Measurements from ENCODE around the gene SEMA5A.

The SEMA5A gene

DNA sequence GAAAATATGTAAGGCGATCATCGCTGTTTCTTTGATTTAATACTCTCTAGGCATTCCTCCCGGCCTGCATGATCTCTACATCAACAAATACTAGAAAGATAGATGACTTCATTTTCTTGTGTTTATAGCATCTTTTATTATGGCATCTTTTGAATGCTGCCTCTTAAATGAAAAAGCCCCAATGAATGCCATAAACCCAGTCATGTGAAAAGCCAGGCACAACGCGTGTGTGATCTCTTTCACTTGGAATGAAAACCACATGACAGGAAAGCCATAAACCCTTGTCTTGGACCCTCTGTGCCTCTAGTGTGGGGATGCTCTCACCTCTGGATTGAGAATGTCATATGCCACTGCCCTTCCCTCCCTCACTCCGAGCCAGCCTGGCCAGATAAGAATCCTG is 476.2 kb downstream of the SEMA5A start:
- H3K27me3 ChIP-seq (ENCODE audit: insufficient read depth, low read length): no peaks in the 10 kb centered on the region
- H3K4me3 ChIP-seq (ENCODE audit: low read depth, low read length): no peak overlapping the region
- no peak overlapping the region for H2AFZ ChIP-seq (ENCODE audit: low read length, unreplicated experiment)
- H3K36me3 ChIP-seq (ENCODE audit: insufficient read depth, low read length): no peaks in the 10 kb centered on the region
- no peaks in the 10 kb centered on the region for H3K79me2 ChIP-seq (ENCODE audit: control insufficient read depth, insufficient read depth, low read length, unreplicated experiment)
- no peaks in the 10 kb centered on the region for H3K4me1 ChIP-seq (ENCODE audit: control insufficient read depth, insufficient read depth, low read length, unreplicated experiment)
- H3K27ac ChIP-seq (ENCODE audit: low read depth, low read length): no peak overlapping the region

DNA sequence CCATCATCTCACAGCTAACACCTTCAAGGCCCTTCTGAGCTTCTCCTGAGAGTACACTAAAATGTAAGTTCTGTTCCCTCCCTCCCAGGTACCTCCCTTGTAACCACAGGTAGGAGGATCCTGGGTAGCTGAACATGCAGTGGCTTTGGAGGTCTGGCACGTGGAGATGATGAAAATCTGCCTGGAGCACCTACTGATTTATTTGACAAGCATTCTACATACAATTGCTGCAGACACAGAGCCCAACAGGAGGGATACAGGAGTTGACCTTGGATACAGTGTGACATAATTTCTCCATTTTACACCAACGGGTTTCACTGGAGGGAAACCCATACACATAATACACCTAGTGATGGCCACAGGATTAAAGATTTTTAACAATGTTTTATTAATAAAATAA is 478.7 kb downstream of the SEMA5A start:
- Histone ChIP-seq H3K27me3 (ENCODE audit: insufficient read depth, low read length) (no peaks in the 10 kb centered on the region), H3K4me1 (ENCODE audit: control insufficient read depth, insufficient read depth, low read length, unreplicated experiment) (no peaks in the 10 kb centered on the region), H3K79me2 (ENCODE audit: control insufficient read depth, insufficient read depth, low read length, unreplicated experiment) (no peaks in the 10 kb centered on the region), H3K27ac (ENCODE audit: low read depth, low read length) (no peak overlapping the region), H3K36me3 (ENCODE audit: insufficient read depth, low read length) (no peaks in the 10 kb centered on the region), H3K4me3 (ENCODE audit: low read depth, low read length) (no peak overlapping the region), H2AFZ (ENCODE audit: low read length, unreplicated experiment) (no peak overlapping the region)

DNA sequence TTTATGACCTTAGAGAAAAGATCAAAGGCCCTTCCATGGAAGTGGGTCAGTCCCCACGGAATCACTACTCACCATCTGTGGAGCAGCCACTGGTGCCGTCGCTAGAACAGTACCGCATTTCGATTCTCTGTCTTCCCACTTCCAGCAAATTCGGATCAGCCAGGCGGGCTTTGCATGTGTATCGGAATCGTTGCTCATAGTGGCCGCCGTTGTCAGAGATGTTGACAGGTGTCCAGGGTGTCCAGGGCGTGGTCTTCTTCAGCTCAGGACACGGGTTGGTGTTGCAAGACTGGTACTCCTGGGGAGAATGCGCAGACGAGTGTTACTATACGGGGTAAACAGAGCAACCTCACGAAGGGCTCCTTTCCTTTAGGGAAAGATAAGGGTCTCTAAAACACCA is 479.5 kb downstream of the SEMA5A start:
- no peaks in the 10 kb centered on the region for H3K79me2 ChIP-seq (ENCODE audit: control insufficient read depth, insufficient read depth, low read length, unreplicated experiment)
- no peaks in the 10 kb centered on the region for H3K27me3 ChIP-seq (ENCODE audit: insufficient read depth, low read length)
- no peaks in the 10 kb centered on the region for H3K36me3 ChIP-seq (ENCODE audit: insufficient read depth, low read length)
- no peak overlapping the region for H3K4me3 ChIP-seq (ENCODE audit: low read depth, low read length)
- H2AFZ ChIP-seq (ENCODE audit: low read length, unreplicated experiment): no peak overlapping the region
- H3K4me1 ChIP-seq (ENCODE audit: control insufficient read depth, insufficient read depth, low read length, unreplicated experiment): no peaks in the 10 kb centered on the region
- no peak overlapping the region for H3K27ac ChIP-seq (ENCODE audit: low read depth, low read length)

DNA sequence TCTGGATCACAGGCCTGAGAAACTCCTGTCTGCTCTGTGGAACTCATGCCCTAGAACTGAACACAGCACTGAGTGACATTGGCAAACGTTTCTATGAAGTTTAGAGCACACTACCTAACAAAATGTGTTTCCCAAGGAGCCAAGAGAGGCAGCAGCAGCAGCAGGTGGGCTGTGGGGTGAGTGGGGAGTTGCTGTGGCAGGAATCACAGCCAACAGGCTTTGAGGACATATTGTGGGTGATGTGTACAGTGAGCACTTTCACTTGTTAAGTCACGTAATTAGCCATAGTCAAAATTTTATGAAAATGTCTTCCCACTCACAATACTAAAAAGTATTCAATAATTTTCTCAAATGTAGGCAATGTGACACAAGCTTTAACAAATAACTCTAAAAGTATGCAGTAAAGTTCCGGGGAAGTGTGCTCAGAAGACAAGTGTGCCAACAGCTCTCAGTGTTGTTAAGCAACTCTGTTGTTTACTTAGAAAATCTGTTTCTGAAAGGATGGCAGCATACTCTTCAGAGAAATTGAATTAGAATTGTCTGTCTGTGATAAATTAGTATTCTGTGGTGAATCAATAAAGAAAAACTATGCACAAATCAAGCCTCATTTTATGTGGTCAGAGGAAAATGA is 482.1 kb downstream of the SEMA5A start:
- H2AFZ ChIP-seq (ENCODE audit: low read length, unreplicated experiment): no peak overlapping the region
- no peak overlapping the region for H3K4me3 ChIP-seq (ENCODE audit: low read depth, low read length)
- peaks cover 21% of the 10 kb centered on the region for H3K4me1 ChIP-seq (ENCODE audit: control insufficient read depth, insufficient read depth, low read length, unreplicated experiment)
- no peaks in the 10 kb centered on the region for H3K36me3 ChIP-seq (ENCODE audit: insufficient read depth, low read length)
- H3K27ac ChIP-seq (ENCODE audit: low read depth, low read length): no peak overlapping the region
- no peaks in the 10 kb centered on the region for H3K27me3 ChIP-seq (ENCODE audit: insufficient read depth, low read length)
- no peaks in the 10 kb centered on the region for H3K79me2 ChIP-seq (ENCODE audit: control insufficient read depth, insufficient read depth, low read length, unreplicated experiment)

DNA sequence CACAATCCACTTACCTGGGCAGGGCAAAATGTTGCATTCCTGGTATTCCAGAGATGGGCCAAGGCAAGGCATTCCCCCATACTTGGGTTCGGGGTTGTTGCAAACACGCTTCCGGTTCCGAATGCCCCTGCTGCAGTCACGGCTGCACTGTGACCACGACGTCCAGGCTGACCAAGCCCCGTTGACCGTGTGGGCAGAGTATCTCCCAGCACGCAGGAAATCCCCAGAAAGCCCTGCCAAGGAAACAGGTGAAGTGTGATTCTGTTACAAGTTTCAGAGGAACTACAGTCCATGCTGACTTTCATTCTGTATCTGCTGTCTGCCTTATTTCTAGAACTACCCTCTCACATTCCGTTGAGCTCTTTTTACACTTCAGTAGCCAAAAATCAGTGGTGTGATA is 483.0 kb downstream of the SEMA5A start:
- no peak overlapping the region for H2AFZ ChIP-seq (ENCODE audit: low read length, unreplicated experiment)
- peaks cover 28% of the 10 kb centered on the region for H3K4me1 ChIP-seq (ENCODE audit: control insufficient read depth, insufficient read depth, low read length, unreplicated experiment)
- H3K27ac ChIP-seq (ENCODE audit: low read depth, low read length): no peak overlapping the region
- no peaks in the 10 kb centered on the region for H3K36me3 ChIP-seq (ENCODE audit: insufficient read depth, low read length)
- no peaks in the 10 kb centered on the region for H3K79me2 ChIP-seq (ENCODE audit: control insufficient read depth, insufficient read depth, low read length, unreplicated experiment)
- H3K4me3 ChIP-seq (ENCODE audit: low read depth, low read length): no peak overlapping the region
- no peaks in the 10 kb centered on the region for H3K27me3 ChIP-seq (ENCODE audit: insufficient read depth, low read length)

DNA sequence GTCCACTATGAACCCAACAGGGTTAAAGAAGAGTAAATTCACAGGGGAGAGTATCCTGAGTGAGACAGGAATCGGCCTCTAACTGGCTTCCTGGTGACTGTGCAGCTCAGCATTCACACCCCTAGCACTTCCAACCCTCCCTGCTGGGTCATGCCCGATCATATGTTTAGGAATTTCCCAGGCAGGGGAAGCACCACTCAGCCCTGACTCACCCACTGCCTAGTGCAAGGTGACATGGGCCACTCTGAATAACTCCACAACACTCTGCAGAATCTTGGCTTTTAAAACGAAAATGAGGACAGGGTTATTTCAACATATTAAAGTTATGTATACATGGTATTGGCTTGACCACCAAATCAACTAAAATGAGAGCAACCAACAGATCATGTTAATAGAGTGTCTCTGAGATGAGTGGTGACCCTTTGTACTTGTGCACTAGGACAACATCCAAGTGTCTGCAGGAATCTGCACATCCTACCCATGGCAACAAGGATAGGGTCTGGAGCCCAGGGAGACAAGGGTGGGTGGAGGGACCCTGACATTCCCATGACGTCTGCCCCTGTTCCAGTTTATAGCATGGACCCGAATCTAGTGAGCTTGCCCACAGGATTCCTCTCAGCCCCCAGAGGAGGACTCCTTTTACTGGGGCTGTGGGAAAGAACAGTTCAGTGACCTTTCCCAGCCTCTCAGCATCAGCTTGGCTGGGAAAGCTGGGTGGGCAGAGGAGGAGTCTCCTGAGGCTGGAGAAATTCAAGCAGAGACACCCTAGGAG is 485.8 kb downstream of the SEMA5A start:
- no peaks in the 10 kb centered on the region for H3K79me2 ChIP-seq (ENCODE audit: control insufficient read depth, insufficient read depth, low read length, unreplicated experiment)
- peak overlapping the region; percentile 27; the same call in 1 of the 2 replicates for H3K4me3 ChIP-seq (ENCODE audit: low read depth, low read length)
- H3K4me1 ChIP-seq (ENCODE audit: control insufficient read depth, insufficient read depth, low read length, unreplicated experiment): peaks cover 33% of the 10 kb centered on the region
- no peaks in the 10 kb centered on the region for H3K36me3 ChIP-seq (ENCODE audit: insufficient read depth, low read length)
- no peak overlapping the region for H2AFZ ChIP-seq (ENCODE audit: low read length, unreplicated experiment)
- H3K27ac ChIP-seq (ENCODE audit: low read depth, low read length): peak overlapping the region; percentile 92
- no peaks in the 10 kb centered on the region for H3K27me3 ChIP-seq (ENCODE audit: insufficient read depth, low read length)

DNA sequence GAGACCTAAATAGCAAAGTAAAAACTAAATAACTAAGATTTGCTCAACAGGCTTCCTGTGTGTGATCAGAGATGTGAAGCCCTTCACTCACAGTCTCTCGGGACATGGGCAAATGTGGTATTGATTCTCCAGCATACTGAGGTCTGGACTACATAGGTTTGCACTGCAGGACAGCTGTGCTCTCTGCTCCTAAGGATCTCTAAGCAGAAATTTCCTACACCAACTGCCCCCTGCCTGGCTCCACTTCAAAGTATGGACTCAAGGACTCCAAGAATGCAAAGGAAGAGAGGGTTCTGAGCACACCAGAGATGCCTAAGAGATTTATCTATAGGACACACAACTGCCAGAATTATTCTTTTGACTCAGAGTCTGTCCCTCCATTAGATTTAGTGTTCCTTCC is 487.2 kb downstream of the SEMA5A start:
- H3K4me3 ChIP-seq (ENCODE audit: low read depth, low read length): no peak overlapping the region; the same call in 1 of the 2 replicates

DNA sequence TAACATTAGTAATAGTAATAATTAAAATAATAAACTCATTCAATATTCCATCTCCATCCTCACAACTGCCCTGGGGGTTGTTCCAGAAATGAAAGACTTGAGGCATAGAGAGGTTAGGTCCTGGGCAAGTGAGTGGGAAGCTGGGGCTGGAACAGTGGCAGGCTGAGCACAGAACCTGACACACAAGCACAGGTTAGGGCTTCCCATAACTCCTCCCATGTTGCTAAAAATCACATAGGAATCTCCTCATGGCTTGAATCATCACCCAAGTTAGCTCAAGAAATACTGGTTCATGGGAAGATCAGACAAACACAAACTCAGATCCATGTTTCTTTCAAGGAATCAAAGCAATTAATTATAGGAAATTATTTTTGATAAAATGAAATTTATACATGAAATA is 487.7 kb downstream of the SEMA5A start:
- no peaks in the 10 kb centered on the region for H3K79me2 ChIP-seq (ENCODE audit: control insufficient read depth, insufficient read depth, low read length, unreplicated experiment)
- H2AFZ ChIP-seq (ENCODE audit: low read length, unreplicated experiment): no peak overlapping the region
- peaks cover 33% of the 10 kb centered on the region for H3K4me1 ChIP-seq (ENCODE audit: control insufficient read depth, insufficient read depth, low read length, unreplicated experiment)
- no peaks in the 10 kb centered on the region for H3K36me3 ChIP-seq (ENCODE audit: insufficient read depth, low read length)
- peak overlapping the region; percentile 92 for H3K27ac ChIP-seq (ENCODE audit: low read depth, low read length)
- H3K4me3 ChIP-seq (ENCODE audit: low read depth, low read length): no peak overlapping the region
- no peaks in the 10 kb centered on the region for H3K27me3 ChIP-seq (ENCODE audit: insufficient read depth, low read length)

More for the DNA sequence above, 487.2 kb downstream of the SEMA5A start:
- Histone ChIP-seq H3K4me1 (ENCODE audit: control insufficient read depth, insufficient read depth, low read length, unreplicated experiment) (peaks cover 33% of the 10 kb centered on the region), H3K27ac (ENCODE audit: low read depth, low read length) (peak overlapping the region; percentile 92), H2AFZ (ENCODE audit: low read length, unreplicated experiment) (no peak overlapping the region), H3K79me2 (ENCODE audit: control insufficient read depth, insufficient read depth, low read length, unreplicated experiment) (no peaks in the 10 kb centered on the region), H3K36me3 (ENCODE audit: insufficient read depth, low read length) (no peaks in the 10 kb centered on the region), H3K27me3 (ENCODE audit: insufficient read depth, low read length) (no peaks in the 10 kb centered on the region)

DNA sequence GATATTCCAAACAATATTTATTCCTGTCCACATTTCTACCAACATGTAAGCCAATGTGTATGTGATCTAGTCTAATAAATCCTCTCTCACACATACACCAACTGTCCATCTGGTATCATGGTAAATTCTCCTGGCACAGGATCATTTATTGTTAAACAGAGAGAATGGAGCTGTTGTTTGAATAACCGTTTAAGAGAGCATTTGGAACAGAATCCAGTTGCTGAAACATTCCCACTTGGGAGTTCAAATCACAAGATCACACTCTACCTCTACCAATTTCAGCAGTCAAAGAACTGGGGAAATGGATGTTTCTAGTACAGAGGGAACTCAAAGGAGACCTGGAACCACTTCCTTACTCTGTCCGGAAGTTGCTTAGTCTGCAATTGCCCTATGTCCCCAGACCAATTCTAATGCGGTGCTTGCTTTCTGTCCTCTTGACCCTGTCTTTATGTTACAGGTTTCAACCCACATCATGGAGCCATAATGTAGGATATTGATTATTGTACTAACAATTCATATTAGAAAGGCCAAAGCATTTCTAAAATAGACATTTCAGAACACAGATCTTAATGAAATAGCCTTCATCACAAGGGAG is 488.4 kb downstream of the SEMA5A start:
- Histone ChIP-seq H3K36me3 (ENCODE audit: insufficient read depth, low read length) (no peaks in the 10 kb centered on the region), H3K27me3 (ENCODE audit: insufficient read depth, low read length) (no peaks in the 10 kb centered on the region), H3K79me2 (ENCODE audit: control insufficient read depth, insufficient read depth, low read length, unreplicated experiment) (no peaks in the 10 kb centered on the region), H3K27ac (ENCODE audit: low read depth, low read length) (no peak overlapping the region), H3K4me1 (ENCODE audit: control insufficient read depth, insufficient read depth, low read length, unreplicated experiment) (peaks cover 33% of the 10 kb centered on the region), H3K4me3 (ENCODE audit: low read depth, low read length) (no peak overlapping the region), H2AFZ (ENCODE audit: low read length, unreplicated experiment) (peak overlapping the region; percentile 33)

DNA sequence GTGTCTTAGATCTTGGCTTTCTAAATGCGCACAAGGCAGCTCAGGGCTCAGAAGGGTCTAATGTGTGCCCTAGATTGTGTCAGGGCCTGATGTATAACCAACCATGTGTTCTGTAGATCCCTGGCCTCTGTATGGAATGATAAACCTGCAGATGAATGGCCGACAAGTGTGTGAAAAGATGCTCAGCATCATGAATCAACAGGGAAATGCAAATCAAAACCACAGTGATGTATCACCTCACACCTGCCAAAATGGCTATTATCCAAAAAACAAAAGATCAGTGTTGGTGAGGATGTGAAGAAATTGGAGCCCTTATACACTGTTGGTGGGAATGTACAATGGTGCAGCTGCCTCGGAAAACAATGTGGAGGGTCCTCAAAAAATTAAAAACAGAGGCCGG is 489.8 kb downstream of the SEMA5A start:
- Histone ChIP-seq H3K36me3 (ENCODE audit: insufficient read depth, low read length) (no peaks in the 10 kb centered on the region), H3K4me1 (ENCODE audit: control insufficient read depth, insufficient read depth, low read length, unreplicated experiment) (peaks cover 32% of the 10 kb centered on the region), H3K27ac (ENCODE audit: low read depth, low read length) (no peak overlapping the region), H3K79me2 (ENCODE audit: control insufficient read depth, insufficient read depth, low read length, unreplicated experiment) (no peaks in the 10 kb centered on the region), H2AFZ (ENCODE audit: low read length, unreplicated experiment) (no peak overlapping the region), H3K27me3 (ENCODE audit: insufficient read depth, low read length) (no peaks in the 10 kb centered on the region), H3K4me3 (ENCODE audit: low read depth, low read length) (no peak overlapping the region)
